ENCODE results near the gene E2F4.
A peak's percentile ranks its signal among the peaks of the same experiment; 100 is the strongest.

E2F4 gene

GRCh38 chr16:67208154-67208896, 16.4 kb downstream of the E2F4 start:
- DNase-seq (ENCODE audit: low spot score): no peak

GRCh38 chr16:67209565-67209964, 17.6 kb downstream of the E2F4 start:
- DNase-seq (ENCODE audit: low spot score): no peak

GRCh38 chr16:67210069-67210937, 18.3 kb downstream of the E2F4 start:
- DNase-seq (ENCODE audit: low spot score): peak; percentile 71

GRCh38 chr16:67211674-67212073, 19.7 kb downstream of the E2F4 start:
- no peak for DNase-seq (ENCODE audit: low spot score)

- DNase-seq (ENCODE audit: low spot score): no peak
Observed at GRCh38 chr16:67212766-67213165, 20.8 kb downstream of the E2F4 start.

- DNase-seq (ENCODE audit: low spot score): no peak
Observed at GRCh38 chr16:67213197-67214019, 21.5 kb downstream of the E2F4 start.

- no peak for DNase-seq (ENCODE audit: low spot score)
Observed at GRCh38 chr16:67215706-67216105, 23.8 kb downstream of the E2F4 start.

GRCh38 chr16:67216612-67217490, 24.9 kb downstream of the E2F4 start:
- no peak for DNase-seq (ENCODE audit: low spot score)

GRCh38 chr16:67223992-67224391, 32.0 kb downstream of the E2F4 start:
- DNase-seq (ENCODE audit: low spot score): no peak

- no peak for DNase-seq (ENCODE audit: low spot score)
Observed at GRCh38 chr16:67226295-67226803, 34.4 kb downstream of the E2F4 start.

GRCh38 chr16:67226804-67227566, 35.0 kb downstream of the E2F4 start, which contains the start of gene TMEM208:
Gene TMEM208 (plus strand): TSS chr16:67227130. CDS start chr16:67227219, 89 bp downstream.
- DNase-seq (ENCODE audit: low spot score): peak; percentile 99

GRCh38 chr16:67227567-67227921, 35.6 kb downstream of the E2F4 start:
- DNase-seq (ENCODE audit: low spot score): no peak

GRCh38 chr16:67228034-67228785, 36.3 kb downstream of the E2F4 start:
- DNase-seq (ENCODE audit: low spot score): no peak

GRCh38 chr16:67228905-67229304, 37.0 kb downstream of the E2F4 start:
- DNase-seq (ENCODE audit: low spot score): no peak

- no peak for DNase-seq (ENCODE audit: low spot score)
Observed at GRCh38 chr16:67229906-67230808, 38.2 kb downstream of the E2F4 start.

GRCh38 chr16:67230809-67231660, 39.1 kb downstream of the E2F4 start:
- DNase-seq (ENCODE audit: low spot score): no peak

GRCh38 chr16:67233596-67233995, 41.6 kb downstream of the E2F4 start:
- no peak for DNase-seq (ENCODE audit: low spot score)
